HCT116 (cell line): ENCODE measurements around the gene ZNF532. TPM values are rescaled to one million over a fixed set of nuclear protein-coding genes. Genes with fewer than 3 reads are reported as not detected.

Experiments
- ATAC-seq: fragments of 200-7000 bp; cut with Tn5 transposase; 2 replicates; pipeline ENCODE4 v1.9.1; 2020; ENCODE audit warnings: mild to moderate bottlenecking, moderate library complexity
- BruUV-seq: library from RNA; stranded (reverse); fragments of 400-500 nt; replicated peaks from 2 replicates; lab custom pipeline; 2021; lab: Mats Ljungman, UMichigan
- CTCF ChIA-PET: fragments of 300-600 bp; sonication (Branson Sonifier 250); formaldehyde crosslinking; loops from one replicate; lab custom pipeline; 2021; ENCODE audit warnings: antibody characterized with exemption; lab: Charles Lee
- POLR2A ChIA-PET: fragments of 300-600, 350-600 bp; sonication (Branson Sonifier 250); formaldehyde crosslinking; loops from one replicate; lab custom pipeline; 2021; ENCODE audit warnings: antibody characterized with exemption; lab: Charles Lee
- RAD21 ChIA-PET, 2 experiments: fragments of 300-600 bp; sonication (Branson Sonifier 250); formaldehyde crosslinking; loops; one replicate each; lab custom pipeline; 2023; ENCODE audit warnings: low total read pairs in 2 of 2; ENCODE audit not compliant: uncharacterized antibody in 2 of 2, unreplicated experiment in 2 of 2, low non-redundant PET in 1 of 2; lab: Charles Lee
- DNase-seq: peaks from one replicate; pipeline ENCODE4 v3.0.0-alpha.2; 2010; ENCODE audit warnings: low read depth, low spot score
- H2AFZ ChIP-seq: fragments of 200-600 bp; shearing (Covaris generic), sonication (generic); 2 replicates; pipeline ENCODE4 v1.6.1; 2017; ENCODE audit warnings: low read depth, mixed run types, mixed read lengths, antibody characterized with exemption, low read length; ENCODE audit not compliant: poor library complexity, severe bottlenecking
- H3K27ac ChIP-seq: 2 replicates; pipeline ENCODE4 v1.5.1; 2012; ENCODE audit warnings: low read depth, low read length
- H3K27me3 ChIP-seq: fragments of 200-600 bp; sonication (generic); 2 replicates; pipeline ENCODE4 v1.6.1; 2016; ENCODE audit warnings: mixed run types, low read length, mixed read lengths; ENCODE audit not compliant: insufficient read depth
- H3K36me3 ChIP-seq, 2 experiments: fragments of 200-500 bp in 1 of 2; fragments of 200-600 bp in 1 of 2; sonication (Bioruptor generic) in 1 of 2; sonication (generic) in 1 of 2; 2 replicates each; pipeline versions ENCODE4 v1.5.1 to v1.6.1; 2014 to 2016; ENCODE audit warnings: low read length in 2 of 2, inconsistent platforms in 1 of 2, mixed read lengths in 1 of 2, mixed run types in 1 of 2; ENCODE audit not compliant: insufficient read depth in 2 of 2, control insufficient read depth in 1 of 2
- H3K4me1 ChIP-seq, 2 experiments: fragments of 200-600 bp in 1 of 2; sonication (generic) in 1 of 2; 2 replicates each; pipeline versions ENCODE4 v1.5.1 to v1.6.1; 2012 to 2017; ENCODE audit warnings: low read length in 2 of 2, inconsistent platforms in 1 of 2, mild to moderate bottlenecking in 1 of 2, mixed read lengths in 1 of 2, mixed run types in 1 of 2, moderate library complexity in 1 of 2; ENCODE audit not compliant: insufficient read depth in 2 of 2, control insufficient read depth in 1 of 2
- H3K4me2 ChIP-seq: fragments of 200-600 bp; sonication (generic); 2 replicates; pipeline ENCODE4 v1.6.1; 2017; ENCODE audit warnings: mixed run types, low read length, mixed read lengths
- H3K4me3 ChIP-seq, 2 experiments: fragments of 200-600 bp in 1 of 2; sonication (generic) in 1 of 2; replicated peaks in 1 of 2; 2 replicates each; pipeline ENCODE4 v1.5.1; 2011 to 2016; ENCODE audit warnings: low read length in 2 of 2, control low read depth in 1 of 2, low read depth in 1 of 2, mild to moderate bottlenecking in 1 of 2, mixed read lengths in 1 of 2, mixed run types in 1 of 2
- H3K79me2 ChIP-seq: fragments of 200-600 bp; sonication (generic); 2 replicates; pipeline ENCODE4 v1.6.1; 2017; ENCODE audit warnings: mild to moderate bottlenecking, mixed run types, low read length, moderate library complexity, mixed read lengths; ENCODE audit not compliant: insufficient read depth
- H3K9ac ChIP-seq: fragments of 200-600 bp; sonication (generic); 2 replicates; pipeline ENCODE4 v1.6.1; 2016; ENCODE audit warnings: low read length, mixed read lengths
- H3K9me2 ChIP-seq: fragments of 200-600 bp; sonication (generic), shearing (Covaris generic); 2 replicates; pipeline ENCODE4 v1.6.1; 2017; ENCODE audit warnings: mixed run types, mild to moderate bottlenecking, moderate library complexity; ENCODE audit not compliant: insufficient read depth
- H3K9me3 ChIP-seq, 2 experiments: fragments of 200-500 bp in 1 of 2; fragments of 200-600 bp in 1 of 2; sonication (Bioruptor generic) in 1 of 2; sonication (generic) in 1 of 2; 2 replicates each; pipeline ENCODE4 v1.6.1; 2014 to 2017; ENCODE audit warnings: low read length in 2 of 2, mixed read lengths in 2 of 2, inconsistent platforms in 1 of 2, low read depth in 1 of 2, mild to moderate bottlenecking in 1 of 2, mixed run types in 1 of 2, moderate library complexity in 1 of 2; ENCODE audit not compliant: control insufficient read depth in 1 of 2, insufficient read depth in 1 of 2
- H4K20me1 ChIP-seq: fragments of 200-600 bp; sonication (generic), shearing (Covaris generic); 2 replicates; pipeline ENCODE4 v1.6.1; 2017; ENCODE audit warnings: mixed run types, mild to moderate bottlenecking, moderate library complexity; ENCODE audit not compliant: insufficient read depth
- CBX3 ChIP-seq: IDR thresholded peaks from 2 replicates; pipeline ENCODE4 v1.6.1; 2012; ENCODE audit warnings: low read depth
- CEBPB ChIP-seq: IDR thresholded peaks from 2 replicates; pipeline ENCODE4 v1.6.1; 2012; ENCODE audit warnings: low read depth
- EGR1 ChIP-seq: IDR thresholded peaks from 2 replicates; pipeline ENCODE4 v1.6.1; 2012; ENCODE audit warnings: low read depth
- ELF1 ChIP-seq: IDR thresholded peaks from 2 replicates; pipeline ENCODE4 v1.6.1; 2012; ENCODE audit warnings: low read depth, borderline replicate concordance
- EZH2 ChIP-seq: fragments of 200-600 bp; sonication (generic); IDR thresholded peaks from 2 replicates; pipeline ENCODE4 v1.6.1; 2017; ENCODE audit warnings: antibody characterized with exemption, mixed run types
- EZH2phosphoT487 ChIP-seq: fragments of 200-600 bp; IDR thresholded peaks from 2 replicates; pipeline ENCODE4 v1.6.1; 2018; ENCODE audit warnings: antibody characterized with exemption, borderline replicate concordance
- JUND ChIP-seq: IDR thresholded peaks from 2 replicates; pipeline ENCODE4 v1.6.1; 2012
- POLR2AphosphoS5 ChIP-seq: IDR thresholded peaks from 2 replicates; pipeline ENCODE4 v1.6.1; 2011; ENCODE audit warnings: mild to moderate bottlenecking, low read depth, low read length, moderate library complexity
- RAD21 ChIP-seq: IDR thresholded peaks from 2 replicates; pipeline ENCODE4 v1.6.1; 2012; ENCODE audit warnings: low read depth, mild to moderate bottlenecking
- SIN3A ChIP-seq: IDR thresholded peaks from 2 replicates; pipeline ENCODE4 v1.6.1; 2012; ENCODE audit warnings: low read depth
- SP1 ChIP-seq: IDR thresholded peaks from 2 replicates; pipeline ENCODE4 v1.6.1; 2012; ENCODE audit warnings: low read depth
- SRF ChIP-seq: IDR thresholded peaks from 2 replicates; pipeline ENCODE4 v1.6.1; 2012; ENCODE audit warnings: low read depth
- YY1 ChIP-seq: IDR thresholded peaks from 2 replicates; pipeline ENCODE4 v1.6.1; 2011; ENCODE audit warnings: low read length, low read depth, moderate library complexity, mild to moderate bottlenecking; ENCODE audit not compliant: insufficient replicate concordance; ENCODE audit errors: extremely low read depth
- ZBTB33 ChIP-seq: IDR thresholded peaks from 2 replicates; pipeline ENCODE4 v1.6.1; 2011; ENCODE audit warnings: mild to moderate bottlenecking, low read length, moderate library complexity; ENCODE audit not compliant: insufficient replicate concordance; ENCODE audit errors: extremely low read depth
- ZFX ChIP-seq: fragments of 450-650 bp; IDR thresholded peaks from 2 replicates; pipeline ENCODE4 v1.6.1; 2017
- ZNF274 ChIP-seq: fragments of 200-500 bp; sonication (Bioruptor generic); IDR thresholded peaks from 2 replicates; pipeline ENCODE4 v1.6.1; 2014; ENCODE audit warnings: mild to moderate bottlenecking, low read depth, low read length, inconsistent platforms
- intact Hi-C: fragments of 100-400 bp; cut with micrococcal nuclease; formaldehyde crosslinking; loops from 2 replicates; pipeline ENCODE4 v1.10.0; 2022
- total RNA-seq: library from RNA; stranded (reverse); gene quantifications from one replicate; pipeline ENCODE4 v1.2.1, GENCODE V29; 2021; ENCODE audit not compliant: unreplicated experiment
- TF ChIP-seq, protein P1 (sequence below), 3 experiments: fragments of 200-600 bp in 1 of 3; sonication (generic) in 1 of 3; IDR thresholded peaks in 2 of 3; conservative IDR thresholded peaks in 1 of 3; 2 replicates each; pipeline ENCODE4 v1.5.1; 2012 to 2017; ENCODE audit warnings: low read depth in 2 of 3, low read length in 2 of 3, antibody characterized with exemption in 1 of 3, borderline replicate concordance in 1 of 3, control low read depth in 1 of 3, mild to moderate bottlenecking in 1 of 3, mixed read lengths in 1 of 3, mixed run types in 1 of 3, moderate library complexity in 1 of 3; ENCODE audit not compliant: insufficient read depth in 1 of 3

The ZNF532 gene
- total RNA-seq, 1 experiment from 2014 or later: 11.6 TPM

- Histone ChIP-seq H3K79me2 (no peaks in the 10 kb centered on the region), H3K27me3 (no peaks in the 10 kb centered on the region), H3K9ac (no peak overlapping the region), H3K4me1 (no peaks in the 10 kb centered on the region), H2AFZ (no peak overlapping the region), H3K4me2 (no peak overlapping the region), H3K4me3 (no peak overlapping the region), H3K9me2 (no peaks in the 10 kb centered on the region), H4K20me1 (no peaks in the 10 kb centered on the region), H3K9me3 (no peaks in the 10 kb centered on the region), H3K36me3 (no peaks in the 10 kb centered on the region), H3K27ac (no peak overlapping the region)
- TF ChIP-seq CEBPB (no peak), POLR2AphosphoS5 (no peak), ZBTB33 (no peak), EZH2 (no peak), CBX3 (no peak), RAD21 (no peak), ZFX (no peak), YY1 (no peak), EZH2phosphoT487 (no peak), SRF (no peak), SP1 (no peak), ZNF274 (no peak), SIN3A (no peak), EGR1 (no peak), ELF1 (no peak), JUND (no peak)
- TF ChIP-seq, protein P1, sequence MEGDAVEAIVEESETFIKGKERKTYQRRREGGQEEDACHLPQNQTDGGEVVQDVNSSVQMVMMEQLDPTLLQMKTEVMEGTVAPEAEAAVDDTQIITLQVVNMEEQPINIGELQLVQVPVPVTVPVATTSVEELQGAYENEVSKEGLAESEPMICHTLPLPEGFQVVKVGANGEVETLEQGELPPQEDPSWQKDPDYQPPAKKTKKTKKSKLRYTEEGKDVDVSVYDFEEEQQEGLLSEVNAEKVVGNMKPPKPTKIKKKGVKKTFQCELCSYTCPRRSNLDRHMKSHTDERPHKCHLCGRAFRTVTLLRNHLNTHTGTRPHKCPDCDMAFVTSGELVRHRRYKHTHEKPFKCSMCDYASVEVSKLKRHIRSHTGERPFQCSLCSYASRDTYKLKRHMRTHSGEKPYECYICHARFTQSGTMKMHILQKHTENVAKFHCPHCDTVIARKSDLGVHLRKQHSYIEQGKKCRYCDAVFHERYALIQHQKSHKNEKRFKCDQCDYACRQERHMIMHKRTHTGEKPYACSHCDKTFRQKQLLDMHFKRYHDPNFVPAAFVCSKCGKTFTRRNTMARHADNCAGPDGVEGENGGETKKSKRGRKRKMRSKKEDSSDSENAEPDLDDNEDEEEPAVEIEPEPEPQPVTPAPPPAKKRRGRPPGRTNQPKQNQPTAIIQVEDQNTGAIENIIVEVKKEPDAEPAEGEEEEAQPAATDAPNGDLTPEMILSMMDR (IDR thresholded peaks at IDR 0.05 in 2 of 3, conservative IDR thresholded peaks at IDR 0.05 in 1 of 3; ENCODE audit: borderline replicate concordance in 1 of 3, insufficient read depth in 1 of 3, low read depth in 2 of 3, low read length in 2 of 3): no peak
- DNase-seq (no peak), ATAC-seq (no peak)
- ChIA-PET POLR2A (no interaction called here), RAD21 (no interaction called here), CTCF (no interaction called here)
- no TSS peak for BruUV-seq
- intact Hi-C loops: no loop called here
Observed at GRCh38 chr18:58847383-58848071, 17.1 kb upstream of the ZNF532 start.
